SK-N-SH (cell line): ENCODE results near the gene DNTT. TPM values are rescaled to one million over a fixed set of nuclear protein-coding genes. Genes with fewer than 3 reads are reported as not detected.
A peak's percentile ranks its signal among the peaks of the same experiment; 100 is the strongest.

Source experiments
- CTCF ChIA-PET: fragments of 300-600, 350-600 bp; formaldehyde crosslinking; extraction: SDS; loops from one replicate; lab custom pipeline; 2021; lab: Yijun Ruan, JAX
- POLR2A ChIA-PET: fragments of 350-600 bp; sonication (Branson Sonifier 250); formaldehyde crosslinking; extraction: SDS; loops from one replicate; lab custom pipeline; 2020; ENCODE audit warnings: antibody characterized with exemption, inconsistent platforms; lab: Yijun Ruan, JAX
- DNase-seq: peaks from one replicate; pipeline ENCODE4 v3.0.0; 2012
- H2AFZ ChIP-seq: fragments of 200-600 bp; sonication (generic); 2 replicates; pipeline ENCODE4 v1.8.1; 2016; ENCODE audit warnings: antibody characterized with exemption, mild to moderate bottlenecking, low read depth
- H3F3A ChIP-seq: fragments of 200-600 bp; sonication (generic); replicated peaks from 2 replicates; pipeline ENCODE3; 2016; ENCODE audit warnings: antibody characterized with exemption, mild to moderate bottlenecking; ENCODE audit not compliant: insufficient read depth
- H3K27ac ChIP-seq, 2 experiments: fragments of 200-500 bp in 1 of 2; fragments of 200-600 bp in 1 of 2; sonication (Bioruptor generic) in 1 of 2; sonication (generic), shearing (Covaris generic) in 1 of 2; 2 replicates each; pipeline versions ENCODE4 v1.5.1 to v1.6.1; 2014 to 2016; ENCODE audit warnings: low read depth in 2 of 2, inconsistent platforms in 1 of 2, low read length in 1 of 2, mild to moderate bottlenecking in 1 of 2, mixed read lengths in 1 of 2
- H3K27me3 ChIP-seq: fragments of 200-600 bp; sonication (generic), shearing (Covaris generic); 2 replicates; pipeline ENCODE4 v1.6.1; 2016; ENCODE audit warnings: mixed run types; ENCODE audit not compliant: insufficient read depth
- H3K36me3 ChIP-seq, 2 experiments: fragments of 200-500 bp in 1 of 2; fragments of 200-600 bp in 1 of 2; sonication (Bioruptor generic) in 1 of 2; sonication (generic) in 1 of 2; replicated peaks in 1 of 2; 2 replicates each; pipeline versions ENCODE3 to v1.5.1; 2014 to 2016; ENCODE audit warnings: low read length in 1 of 2, mild to moderate bottlenecking in 1 of 2; ENCODE audit not compliant: insufficient read depth in 2 of 2, control insufficient read depth in 1 of 2
- H3K4me1 ChIP-seq, 2 experiments: fragments of 200-500 bp in 1 of 2; fragments of 200-600 bp in 1 of 2; sonication (Bioruptor generic) in 1 of 2; sonication (generic), shearing (Covaris generic) in 1 of 2; 2 replicates each; pipeline versions ENCODE4 v1.5.1 to v1.6.1; 2014 to 2016; ENCODE audit warnings: low read depth in 1 of 2, low read length in 1 of 2, mixed run types in 1 of 2; ENCODE audit not compliant: insufficient read depth in 2 of 2, control insufficient read depth in 1 of 2
- H3K4me2 ChIP-seq: fragments of 200-600 bp; sonication (generic), shearing (Covaris generic); 2 replicates; pipeline ENCODE4 v1.6.1; 2017; ENCODE audit warnings: mixed run types
- H3K4me3 ChIP-seq, 2 experiments: fragments of 200-500 bp in 1 of 2; fragments of 200-600 bp in 1 of 2; sonication (Bioruptor generic) in 1 of 2; sonication (generic), shearing (Covaris generic) in 1 of 2; 2 replicates each; pipeline versions ENCODE4 v1.5.1 to v1.8.1; 2014 to 2016; ENCODE audit warnings: low read depth in 2 of 2, inconsistent platforms in 1 of 2, low read length in 1 of 2, mild to moderate bottlenecking in 1 of 2, mixed read lengths in 1 of 2, moderate library complexity in 1 of 2
- H3K79me2 ChIP-seq: fragments of 200-600 bp; sonication (generic); 2 replicates; pipeline ENCODE4 v1.8.1; 2017; ENCODE audit warnings: mild to moderate bottlenecking; ENCODE audit not compliant: insufficient read depth
- H3K9ac ChIP-seq: fragments of 200-600 bp; sonication (generic); 2 replicates; pipeline ENCODE4 v1.6.1; 2017; ENCODE audit warnings: mixed run types
- H3K9me2 ChIP-seq: fragments of 200-600 bp; sonication (generic); 2 replicates; pipeline ENCODE4 v1.6.1; 2017; ENCODE audit warnings: mixed run types
- H3K9me3 ChIP-seq: fragments of 200-600 bp; sonication (generic); 2 replicates; pipeline ENCODE4 v1.6.1; 2017; ENCODE audit warnings: mixed run types, mild to moderate bottlenecking, moderate library complexity
- H4K20me1 ChIP-seq: fragments of 200-600 bp; sonication (generic); 2 replicates; pipeline ENCODE4 v1.6.1; 2017; ENCODE audit warnings: mild to moderate bottlenecking, mixed run types; ENCODE audit not compliant: insufficient read depth
- CHD2 ChIP-seq: fragments of 150-350 bp; IDR thresholded peaks from 2 replicates; pipeline ENCODE4 v1.6.1; 2018; ENCODE audit warnings: low read length; ENCODE audit not compliant: partially characterized antibody
- ELF1 ChIP-seq: IDR thresholded peaks from 2 replicates; pipeline ENCODE4 v1.4.0; 2012
- FOSL2 ChIP-seq: IDR thresholded peaks from 2 replicates; pipeline ENCODE4 v1.4.0; 2012; ENCODE audit warnings: low read depth, mild to moderate bottlenecking, moderate library complexity, borderline replicate concordance
- IRF3 ChIP-seq: fragments of 150-350 bp; IDR thresholded peaks from 2 replicates; pipeline ENCODE4 v1.6.1; 2016; ENCODE audit warnings: mild to moderate bottlenecking, low read depth, low read length
- POLR2AphosphoS5 ChIP-seq: IDR thresholded peaks from 2 replicates; pipeline ENCODE4 v1.6.1; 2012; ENCODE audit warnings: low read depth, low read length
- RAD21 ChIP-seq: IDR thresholded peaks from 2 replicates; pipeline ENCODE4 v1.6.1; 2012; ENCODE audit warnings: mild to moderate bottlenecking, low read length
- RCOR1 ChIP-seq: fragments of 150-350 bp; IDR thresholded peaks from 2 replicates; pipeline ENCODE4 v1.6.1; 2017; ENCODE audit warnings: antibody characterized with exemption, low read length
- RFX5 ChIP-seq: IDR thresholded peaks from 2 replicates; pipeline ENCODE4 v1.6.1; 2012; ENCODE audit warnings: mild to moderate bottlenecking, improper control_type of control experiment, low read length
- SIN3A ChIP-seq: IDR thresholded peaks from 2 replicates; pipeline ENCODE4 v1.6.1; 2012; ENCODE audit warnings: low read depth, mild to moderate bottlenecking, low read length, moderate library complexity, borderline replicate concordance
- SMC3 ChIP-seq: IDR thresholded peaks from 2 replicates; pipeline ENCODE4 v1.6.1; 2012; ENCODE audit warnings: low read depth, low read length, improper control_type of control experiment
- TCF12 ChIP-seq: IDR thresholded peaks from 2 replicates; pipeline ENCODE4 v1.4.0; 2012
- USF2 ChIP-seq: fragments of 150-350 bp; IDR thresholded peaks from 2 replicates; pipeline ENCODE4 v1.6.1; 2017; ENCODE audit warnings: antibody characterized with exemption, low read length, low read depth, borderline replicate concordance
- ZBTB33 ChIP-seq: IDR thresholded peaks from 2 replicates; pipeline ENCODE4 v1.4.0; 2012; ENCODE audit warnings: low read depth, borderline replicate concordance
- WGBS: methylation state at CpG from one replicate; pipeline ENCODE4 v1.1.6; 2017; ENCODE audit warnings: low lambda C conversion rate; 5-methylcytosine and 5-hydroxymethylcytosine counted together
- polyA plus RNA-seq, 3 experiments: library from polyadenylated mRNA; depleted of rRNA; stranded (reverse); fragments of >200 nt; gene quantifications; 2 replicates each; pipeline ENCODE4 v1.2.3, GENCODE V29; 2012
- TF ChIP-seq, protein P1 (sequence below): fragments of 200-600 bp; sonication (generic); IDR thresholded peaks from 2 replicates; pipeline ENCODE4 v1.6.1; 2017; ENCODE audit warnings: antibody characterized with exemption, mild to moderate bottlenecking, moderate library complexity
- TF ChIP-seq, protein P2 (sequence below): IDR thresholded peaks from 2 replicates; pipeline ENCODE4 v1.4.0; 2012; ENCODE audit warnings: low read depth
- TF ChIP-seq, protein P3 (sequence below): IDR thresholded peaks from 2 replicates; pipeline ENCODE4 v1.4.0; 2012; ENCODE audit warnings: low read depth, borderline replicate concordance

The DNTT gene
- polyA plus RNA-seq, 1 of the 3 experiments (the other 2 are of a cell fraction), result not detected

DNA sequence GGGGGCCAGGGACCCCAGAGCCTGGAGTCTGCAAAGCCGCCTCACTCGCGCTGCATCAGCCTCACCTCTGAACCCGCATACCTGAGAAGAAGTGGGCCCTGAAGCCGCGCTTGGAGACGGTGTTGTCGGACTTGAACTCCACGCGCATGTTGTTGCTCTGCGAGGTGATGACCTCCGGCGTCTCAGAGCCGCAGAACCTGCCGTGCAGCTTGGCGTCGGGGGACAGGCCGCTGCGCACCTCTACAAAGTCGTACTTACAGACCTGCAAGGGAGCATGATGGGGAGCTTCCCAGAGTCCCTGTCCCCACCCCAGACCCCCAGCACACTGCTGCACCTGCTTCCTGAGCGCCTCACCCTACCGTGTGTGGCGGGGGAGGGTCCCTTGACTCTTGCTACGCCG is 80.3 kb downstream of the DNTT start:
- ChIA-PET POLR2A (no interaction called here), CTCF (interaction anchor here (1.1 to 6.8 kb wide), 5 partner anchors 8 to 130 kb away, joined by 4 to 52 read pairs (median 6); partner anchors contain the start of gene TLL2)
- Histone ChIP-seq H3K36me3 (no peaks in the 10 kb centered on the region), H3F3A (no peaks in the 10 kb centered on the region), H3K4me2 (no peak overlapping the region), H2AFZ (no peak overlapping the region), H3K9me2 (no peaks in the 10 kb centered on the region), H3K9me3 (no peaks in the 10 kb centered on the region), H3K4me3 (no peak overlapping the region), H3K9ac (no peak overlapping the region), H3K79me2 (no peaks in the 10 kb centered on the region), H4K20me1 (no peaks in the 10 kb centered on the region), H3K27ac (no peak overlapping the region), H3K27me3 (no peaks in the 10 kb centered on the region), H3K4me1 (peaks cover 9 to 12% of the 10 kb centered on the region in 2 experiments; a peak in 3 of 4 replicates)
- 81% methylated on average over 13 of the region's 25 CpGs for WGBS
- no peak for DNase-seq
- no peak for TF ChIP-seq RAD21
- no peak for TF ChIP-seq IRF3
- no peak for TF ChIP-seq SMC3
- no peak for TF ChIP-seq CHD2
- TF ChIP-seq, protein P1, sequence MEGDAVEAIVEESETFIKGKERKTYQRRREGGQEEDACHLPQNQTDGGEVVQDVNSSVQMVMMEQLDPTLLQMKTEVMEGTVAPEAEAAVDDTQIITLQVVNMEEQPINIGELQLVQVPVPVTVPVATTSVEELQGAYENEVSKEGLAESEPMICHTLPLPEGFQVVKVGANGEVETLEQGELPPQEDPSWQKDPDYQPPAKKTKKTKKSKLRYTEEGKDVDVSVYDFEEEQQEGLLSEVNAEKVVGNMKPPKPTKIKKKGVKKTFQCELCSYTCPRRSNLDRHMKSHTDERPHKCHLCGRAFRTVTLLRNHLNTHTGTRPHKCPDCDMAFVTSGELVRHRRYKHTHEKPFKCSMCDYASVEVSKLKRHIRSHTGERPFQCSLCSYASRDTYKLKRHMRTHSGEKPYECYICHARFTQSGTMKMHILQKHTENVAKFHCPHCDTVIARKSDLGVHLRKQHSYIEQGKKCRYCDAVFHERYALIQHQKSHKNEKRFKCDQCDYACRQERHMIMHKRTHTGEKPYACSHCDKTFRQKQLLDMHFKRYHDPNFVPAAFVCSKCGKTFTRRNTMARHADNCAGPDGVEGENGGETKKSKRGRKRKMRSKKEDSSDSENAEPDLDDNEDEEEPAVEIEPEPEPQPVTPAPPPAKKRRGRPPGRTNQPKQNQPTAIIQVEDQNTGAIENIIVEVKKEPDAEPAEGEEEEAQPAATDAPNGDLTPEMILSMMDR, result no peak
- TF ChIP-seq RFX5, result no peak
- TF ChIP-seq TCF12, result no peak
- TF ChIP-seq USF2, result no peak
- TF ChIP-seq, protein P2, sequence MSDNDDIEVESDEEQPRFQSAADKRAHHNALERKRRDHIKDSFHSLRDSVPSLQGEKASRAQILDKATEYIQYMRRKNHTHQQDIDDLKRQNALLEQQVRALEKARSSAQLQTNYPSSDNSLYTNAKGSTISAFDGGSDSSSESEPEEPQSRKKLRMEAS, result no peak
- TF ChIP-seq FOSL2, result no peak

- DNase-seq, result no peak
- POLR2A ChIA-PET, result no interaction called here
- Histone ChIP-seq H3K27ac (peak overlapping the region in 1 of 2 experiments; percentile 23; a peak in 2 of 4 replicates), H3K27me3 (no peaks in the 10 kb centered on the region), H3K36me3 (no peaks in the 10 kb centered on the region), H3K9me3 (no peaks in the 10 kb centered on the region), H3F3A (no peaks in the 10 kb centered on the region), H3K4me2 (peak overlapping the region; percentile 34; the same call in 1 of the 2 replicates), H3K79me2 (no peaks in the 10 kb centered on the region), H3K4me3 (no peak overlapping the region), H4K20me1 (no peaks in the 10 kb centered on the region), H3K9me2 (no peaks in the 10 kb centered on the region), H3K9ac (no peak overlapping the region), H3K4me1 (peaks cover 5 to 9% of the 10 kb centered on the region in 2 experiments; a peak in 3 of 4 replicates), H2AFZ (peak overlapping the region; percentile 54; the same call in 1 of the 2 replicates)
- CTCF ChIA-PET, result interaction anchor here (1.3 to 6.8 kb wide), 5 partner anchors 8 to 823 kb away, joined by 3 to 52 read pairs (median 16); partner anchors contain the start of gene TLL2
- 50% methylated on average over 2 of the region's 2 CpGs for WGBS
- TF ChIP-seq SIN3A (no peak), FOSL2 (no peak), ELF1 (no peak), RFX5 (no peak), ZBTB33 (no peak), RCOR1 (no peak), POLR2AphosphoS5 (no peak)
- TF ChIP-seq, protein P2, result no peak
- TF ChIP-seq, protein P3, sequence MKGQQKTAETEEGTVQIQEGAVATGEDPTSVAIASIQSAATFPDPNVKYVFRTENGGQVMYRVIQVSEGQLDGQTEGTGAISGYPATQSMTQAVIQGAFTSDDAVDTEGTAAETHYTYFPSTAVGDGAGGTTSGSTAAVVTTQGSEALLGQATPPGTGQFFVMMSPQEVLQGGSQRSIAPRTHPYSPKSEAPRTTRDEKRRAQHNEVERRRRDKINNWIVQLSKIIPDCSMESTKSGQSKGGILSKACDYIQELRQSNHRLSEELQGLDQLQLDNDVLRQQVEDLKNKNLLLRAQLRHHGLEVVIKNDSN, result no peak
Observed at GRCh38 chr10:96387161-96387560, 82.9 kb downstream of the DNTT start.
